Prostate gland (tissue), 2 donors: ENCODE measurements around the gene SERPINB6. TPM values are rescaled to one million over a fixed set of nuclear protein-coding genes. Genes with fewer than 3 reads are reported as not detected.
"Not testable (repeated sequence)": the region's sequence is repeated elsewhere in the genome, so short reads cannot be mapped to it uniquely, and the experiment has no call there.

Experiments used
- DNase-seq: peaks from one replicate; pipeline ENCODE4 v3.0.0-alpha.2; 2019; ENCODE audit warnings: low spot score
- H3K27ac ChIP-seq, 2 donors: fragments of 200-600 bp; sonication (generic); 2 replicates each; pipeline ENCODE4 v1.5.1; 2017 to 2019
- H3K27me3 ChIP-seq: fragments of 200-600 bp; sonication (generic); replicated peaks from 2 replicates; pipeline ENCODE4 v1.5.1; 2019; ENCODE audit not compliant: insufficient read depth
- H3K36me3 ChIP-seq, 2 donors: fragments of 200-600 bp; sonication (generic); 1 replicate in 1 of 2; 2 replicates in 1 of 2; pipeline versions ENCODE4 v1.5.1 to v1.8.1; 2017 to 2019
- H3K4me1 ChIP-seq: fragments of 200-600 bp; sonication (generic); replicated peaks from 2 replicates; pipeline ENCODE4 v1.5.1; 2019
- H3K4me3 ChIP-seq, 2 donors: fragments of 200-600 bp; sonication (generic); 2 replicates each; pipeline ENCODE4 v1.5.1; 2017 to 2019
- H3K9me3 ChIP-seq: fragments of 200-600 bp; sonication (generic); 2 replicates; pipeline ENCODE4 v1.5.1; 2017
- POLR2A ChIP-seq: fragments of 450-650 bp; IDR thresholded peaks from one replicate; pipeline ENCODE4 v1.6.1; 2016; ENCODE audit warnings: antibody characterized with exemption, mild to moderate bottlenecking
- POLR2AphosphoS5 ChIP-seq: sonication (generic); formaldehyde crosslinking; IDR thresholded peaks from one replicate; pipeline ENCODE4 v1.6.1; 2017; ENCODE audit warnings: antibody characterized with exemption
- WGBS: methylation state at CpG from one replicate; pipeline ENCODE4 v1.1.5; 2018; 5-methylcytosine and 5-hydroxymethylcytosine counted together
- intact Hi-C: fragments of 100-400 bp; cut with DNase I; formaldehyde crosslinking; loops from one replicate; pipeline ENCODE4 v1.14.2; 2022
- total RNA-seq, 2 donors: library from RNA; depleted of rRNA; stranded (reverse); fragments of >200 nt; gene quantifications; one replicate each; pipeline ENCODE4 v1.1.0, GENCODE V29; 2016
- TF ChIP-seq, protein P1 (sequence below), 4 experiments: fragments of 200-600 bp in 2 of 4; fragments of 450-650 bp in 2 of 4; sonication (generic) in 2 of 4; IDR thresholded peaks; 1 replicate in 3 of 4; 2 replicates in 1 of 4; pipeline ENCODE4 v1.5.1; 2016 to 2019; ENCODE audit warnings: antibody characterized with exemption in 4 of 4, mild to moderate bottlenecking in 2 of 4, moderate library complexity in 2 of 4

The SERPINB6 gene
- total RNA-seq, 2 donors from 2014 or later = 155 to 202 TPM

DNA sequence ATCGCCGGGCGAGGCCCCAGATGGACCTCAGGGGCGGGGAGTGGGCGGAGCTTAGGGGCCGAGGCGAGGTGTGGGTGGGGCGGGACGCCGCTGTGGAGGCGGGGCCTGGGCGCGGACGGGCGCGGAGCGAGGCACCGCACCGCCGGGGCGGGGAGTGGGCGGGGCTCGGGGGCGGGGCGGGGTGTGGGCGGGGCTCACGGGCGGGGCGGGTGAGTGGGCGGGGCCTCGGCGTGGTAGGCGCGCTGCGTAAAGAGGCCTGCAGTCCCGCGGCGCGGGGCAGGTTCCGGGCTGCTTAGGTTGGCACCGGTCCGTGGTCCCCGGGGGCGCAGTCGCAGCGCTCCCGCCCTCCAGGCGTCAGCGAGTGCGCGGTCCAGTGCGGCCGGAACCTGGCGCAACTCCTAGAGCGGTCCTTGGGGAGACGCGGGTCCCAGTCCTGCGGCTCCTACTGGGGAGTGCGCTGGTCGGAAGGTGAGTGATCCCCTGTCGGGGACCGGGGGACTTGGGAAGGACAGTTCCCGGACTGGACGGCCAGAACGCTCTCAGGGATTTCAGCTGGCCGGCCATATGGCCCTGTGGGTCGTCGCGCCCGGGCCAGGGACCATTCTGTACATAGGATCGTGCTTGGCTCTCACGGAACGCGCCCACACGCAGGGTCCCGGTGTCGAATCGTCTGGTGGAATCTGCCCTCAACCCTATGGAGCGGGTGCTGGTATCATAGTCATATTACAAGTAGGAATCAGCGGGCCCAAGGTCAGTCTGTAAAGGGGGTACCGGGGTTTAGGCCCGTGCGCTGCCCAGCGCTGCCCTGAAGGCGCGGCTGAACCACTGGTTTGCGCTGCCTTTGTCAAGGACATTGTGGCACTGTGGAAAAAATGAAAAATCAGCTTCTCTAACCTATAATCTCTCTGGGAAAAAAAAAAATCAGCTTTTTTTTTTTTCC lies 28.5 kb upstream of the SERPINB6 start, which contains the start of gene NQO2:
Gene NQO2, plus strand, starts transcription at position 277 of the 940 bp plus-strand sequence. CDS start 6,659 bp downstream, outside the sequence.
- peak within 1 kb of the TSS; percentile 83 to 89 for H3K27ac ChIP-seq
- H3K9me3 ChIP-seq = no peaks in the 10 kb centered on the region
- H3K36me3 ChIP-seq = no peaks in the 10 kb centered on the region
- peak within 1 kb of the TSS; percentile 68 to 86 for H3K4me3 ChIP-seq
- peaks cover 4% of the 10 kb centered on the region for H3K4me1 ChIP-seq
- 4% methylated on average over 50 of the region's 87 CpGs for WGBS
- TF ChIP-seq POLR2A = peak; percentile 90
- TF ChIP-seq POLR2AphosphoS5 = peak; percentile 74
- TF ChIP-seq, protein P1, sequence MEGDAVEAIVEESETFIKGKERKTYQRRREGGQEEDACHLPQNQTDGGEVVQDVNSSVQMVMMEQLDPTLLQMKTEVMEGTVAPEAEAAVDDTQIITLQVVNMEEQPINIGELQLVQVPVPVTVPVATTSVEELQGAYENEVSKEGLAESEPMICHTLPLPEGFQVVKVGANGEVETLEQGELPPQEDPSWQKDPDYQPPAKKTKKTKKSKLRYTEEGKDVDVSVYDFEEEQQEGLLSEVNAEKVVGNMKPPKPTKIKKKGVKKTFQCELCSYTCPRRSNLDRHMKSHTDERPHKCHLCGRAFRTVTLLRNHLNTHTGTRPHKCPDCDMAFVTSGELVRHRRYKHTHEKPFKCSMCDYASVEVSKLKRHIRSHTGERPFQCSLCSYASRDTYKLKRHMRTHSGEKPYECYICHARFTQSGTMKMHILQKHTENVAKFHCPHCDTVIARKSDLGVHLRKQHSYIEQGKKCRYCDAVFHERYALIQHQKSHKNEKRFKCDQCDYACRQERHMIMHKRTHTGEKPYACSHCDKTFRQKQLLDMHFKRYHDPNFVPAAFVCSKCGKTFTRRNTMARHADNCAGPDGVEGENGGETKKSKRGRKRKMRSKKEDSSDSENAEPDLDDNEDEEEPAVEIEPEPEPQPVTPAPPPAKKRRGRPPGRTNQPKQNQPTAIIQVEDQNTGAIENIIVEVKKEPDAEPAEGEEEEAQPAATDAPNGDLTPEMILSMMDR (IDR thresholded peaks at IDR 0.05) = peak in 2 of 4 experiments; percentile 39
- intact Hi-C loops = loop anchor here (2.0 kb wide), 1 partner anchor 55 kb away; no protein-coding TSS in a partner anchor
- peak; percentile 91 for DNase-seq
- H3K27me3 ChIP-seq = no peaks in the 10 kb centered on the region

DNA sequence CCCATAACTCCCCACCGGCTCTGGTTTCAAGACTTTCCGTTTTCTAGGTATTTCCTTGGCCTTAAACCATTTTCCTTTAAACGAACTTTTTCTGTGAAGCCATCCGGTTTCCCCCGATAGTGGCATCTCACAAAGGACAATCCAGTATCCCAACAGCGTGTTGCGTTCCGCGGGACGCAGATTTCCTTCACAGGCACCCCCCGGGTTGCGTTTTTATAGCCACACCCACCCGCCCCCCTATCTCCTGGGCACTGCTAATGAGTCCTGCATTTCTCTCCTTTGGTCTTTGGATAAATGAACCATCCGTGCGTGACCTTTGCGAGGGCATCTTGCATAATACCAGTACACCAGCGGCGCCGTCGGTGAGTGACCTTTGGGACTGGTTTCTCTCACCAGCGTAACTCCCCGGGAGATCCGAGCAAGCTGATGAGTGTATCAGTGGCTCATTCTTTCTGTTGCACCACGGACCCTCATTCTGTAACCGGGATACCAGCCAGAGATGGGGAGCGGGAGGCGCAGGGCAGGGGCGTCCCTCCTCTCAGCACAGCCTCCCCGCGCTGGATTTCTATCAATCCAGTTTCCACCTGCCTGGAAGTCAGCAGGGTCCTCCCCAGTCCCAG lies 27.7 kb upstream of the SERPINB6 start:
- no peaks in the 10 kb centered on the region for H3K9me3 ChIP-seq
- peak overlapping the region; percentile 81 to 83 for H3K27ac ChIP-seq
- H3K4me3 ChIP-seq = peak overlapping the region; percentile 68 to 86
- H3K36me3 ChIP-seq = no peaks in the 10 kb centered on the region
- DNase-seq = no peak
- 1% methylated on average over 30 of the region's 30 CpGs for WGBS
- TF ChIP-seq, protein P1 (IDR thresholded peaks at IDR 0.05) = no peak
- TF ChIP-seq POLR2A = no peak
- no peak for TF ChIP-seq POLR2AphosphoS5
- peaks cover 4% of the 10 kb centered on the region for H3K4me1 ChIP-seq
- intact Hi-C loops = loop anchor here (2.0 kb wide), 1 partner anchor 56 kb away; no protein-coding TSS in a partner anchor
- H3K27me3 ChIP-seq = no peaks in the 10 kb centered on the region

DNA sequence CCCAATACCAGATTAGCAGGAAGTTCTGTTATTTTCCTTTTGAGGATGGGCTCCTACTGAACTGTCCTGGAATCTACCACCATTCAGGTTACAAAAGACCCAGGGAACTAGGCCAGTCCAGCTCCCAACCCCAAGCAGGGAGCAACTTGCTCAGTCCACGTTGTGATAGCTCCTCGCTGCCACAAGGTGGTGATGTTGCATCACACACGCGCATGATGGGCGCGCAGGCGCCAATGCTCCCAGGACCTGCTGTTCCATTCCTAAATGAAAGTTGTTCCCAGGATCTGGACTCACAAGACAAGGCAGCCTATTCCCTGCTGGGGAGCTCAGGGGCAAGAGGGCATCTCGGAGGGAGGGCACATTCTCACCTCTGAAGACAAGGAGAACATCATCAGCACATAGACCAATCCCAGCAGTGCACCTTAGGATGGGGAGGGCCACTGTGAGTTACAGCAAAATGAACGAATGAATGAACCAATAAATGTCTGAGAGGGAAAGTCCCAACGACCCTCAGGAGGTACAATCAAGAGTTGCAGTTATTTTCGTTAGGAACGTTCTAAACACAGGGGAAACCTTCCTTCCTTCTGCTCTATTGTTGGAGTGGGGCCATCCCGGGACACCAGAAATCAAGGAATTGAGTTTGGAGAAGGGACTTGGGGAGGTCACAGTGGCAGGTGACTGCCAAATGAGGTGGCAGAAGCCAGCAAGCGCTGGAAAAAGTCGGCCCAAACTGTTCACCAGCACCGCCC lies 27.1 kb upstream of the SERPINB6 start:
- not testable (repeated sequence) for DNase-seq
- TF ChIP-seq, protein P1 (IDR thresholded peaks at IDR 0.05) = peak; percentile 21 to 87 (median 72)
- 2% methylated on average over 15 of the region's 16 CpGs for WGBS

GRCh38 chr6:2993755-2994317 lies 22.5 kb upstream of the SERPINB6 start:
- H3K4me3 ChIP-seq = no peak overlapping the region
- intact Hi-C loops = no loop called here
- no peak for TF ChIP-seq POLR2AphosphoS5
- no peak for TF ChIP-seq POLR2A
- TF ChIP-seq, protein P1 (IDR thresholded peaks at IDR 0.05) = no peak
- H3K27ac ChIP-seq = no peak overlapping the region
- H3K4me1 ChIP-seq = peaks cover 3% of the 10 kb centered on the region
- no peak for DNase-seq
- H3K36me3 ChIP-seq = no peaks in the 10 kb centered on the region
- WGBS = 96% methylated on average over 4 of the region's 4 CpGs
- no peaks in the 10 kb centered on the region for H3K27me3 ChIP-seq
- H3K9me3 ChIP-seq = no peaks in the 10 kb centered on the region

More for the DNA sequence above, 27.1 kb upstream of the SERPINB6 start:
- intact Hi-C loops = loop anchor here (2.0 kb wide), 1 partner anchor 56 kb away; no protein-coding TSS in a partner anchor
- H3K9me3 ChIP-seq, H3K4me3 ChIP-seq, H3K27me3 ChIP-seq, H3K4me1 ChIP-seq, H3K36me3 ChIP-seq: not testable (repeated sequence)
- peak overlapping the region; percentile 23 to 81 for H3K27ac ChIP-seq
